ENCODE measurements around the gene UBE2G2. TPM values are rescaled to one million over a fixed set of nuclear protein-coding genes. Genes with fewer than 3 reads are reported as not detected.

The UBE2G2 gene
- total RNA-seq, 4 donors from 2014 or later = 40.8 to 78.0 (median 60.5) TPM

- no peak overlapping the region for H3K27ac ChIP-seq
- WGBS, 2 donors (ENCODE audit: low coverage in 1 of 2) = 55% methylated on average over 8 of the region's 8 CpGs; no CpG with 5 or more reads in 1 of the 2 donors
- H3K4me1 ChIP-seq = no peaks in the 10 kb centered on the region
- intact Hi-C loops (cut with DNase I; ENCODE audit: low total_unique reads) = no loop called here
- no peaks in the 10 kb centered on the region for H3K36me3 ChIP-seq
- no peak overlapping the region for H3K4me3 ChIP-seq
- peaks cover 3 to 5% of the 10 kb centered on the region in 2 donors for H3K9me3 ChIP-seq
- DNase-seq = peak; percentile 80
- no peaks in the 10 kb centered on the region for H3K27me3 ChIP-seq
- in situ Hi-C loops (cut with MboI; ENCODE audit: low pct_ligation_motif_present in 1 of 4, low pct_unique_long_range_greater_than_20kb in 1 of 4, low sequenced_read_pairs in 3 of 4) = no loop called here
- no peak for TF ChIP-seq POLR2A (IDR thresholded peaks at IDR 0.05)
- TF ChIP-seq EP300 (IDR thresholded peaks at IDR 0.05; ENCODE audit: low read depth) = no peak
- TF ChIP-seq POLR2AphosphoS5 (IDR thresholded peaks at IDR 0.05) = no peak
- no peak for TF ChIP-seq CTCF (IDR thresholded peaks at IDR 0.05)
Observed at GRCh38 chr21:44736291-44737004, 65.2 kb downstream of the UBE2G2 start.

GRCh38 chr21:44735821-44736220 is 65.8 kb downstream of the UBE2G2 start:
- DNase-seq = no peak
- Histone ChIP-seq H3K27me3 (no peaks in the 10 kb centered on the region), H3K4me3 (no peak overlapping the region), H3K4me1 (no peaks in the 10 kb centered on the region), H3K9me3 (peaks cover 3 to 5% of the 10 kb centered on the region in 2 donors), H3K36me3 (no peaks in the 10 kb centered on the region), H3K27ac (no peak overlapping the region)
- 74 to 90% methylated on average over 2 to 6 of the region's 6 CpGs for WGBS, 2 donors (ENCODE audit: low coverage in 1 of 2)
- TF ChIP-seq POLR2A (IDR thresholded peaks at IDR 0.05) (no peak), EP300 (IDR thresholded peaks at IDR 0.05; ENCODE audit: low read depth) (no peak)
- in situ Hi-C loops (cut with MboI; ENCODE audit: low pct_ligation_motif_present in 1 of 4, low pct_unique_long_range_greater_than_20kb in 1 of 4, low sequenced_read_pairs in 3 of 4) (no loop called here), intact Hi-C loops (cut with DNase I; ENCODE audit: low total_unique reads) (no loop called here)

GRCh38 chr21:44734841-44735240 is 66.8 kb downstream of the UBE2G2 start:
- Histone ChIP-seq H3K9me3 (peaks cover 3 to 5% of the 10 kb centered on the region in 2 donors), H3K36me3 (no peaks in the 10 kb centered on the region), H3K27me3 (no peaks in the 10 kb centered on the region), H3K27ac (no peak overlapping the region), H3K4me1 (no peaks in the 10 kb centered on the region), H3K4me3 (no peak overlapping the region)
- DNase-seq = no peak
- intact Hi-C loops (cut with DNase I; ENCODE audit: low total_unique reads) (no loop called here), in situ Hi-C loops (cut with MboI; ENCODE audit: low pct_ligation_motif_present in 1 of 4, low pct_unique_long_range_greater_than_20kb in 1 of 4, low sequenced_read_pairs in 3 of 4) (no loop called here)
- WGBS, 2 donors (ENCODE audit: low coverage in 1 of 2) = 90% methylated on average over 16 of the region's 17 CpGs; no CpG with 5 or more reads in 1 of the 2 donors
- TF ChIP-seq CTCF (IDR thresholded peaks at IDR 0.05) = no peak
- no peak for TF ChIP-seq POLR2A (IDR thresholded peaks at IDR 0.05)
- no peak for TF ChIP-seq POLR2AphosphoS5 (IDR thresholded peaks at IDR 0.05)
- no peak for TF ChIP-seq EP300 (IDR thresholded peaks at IDR 0.05; ENCODE audit: low read depth)

- 73% methylated on average over 21 of the region's 21 CpGs; no CpG with 5 or more reads in 1 of the 2 donors for WGBS, 2 donors (ENCODE audit: low coverage in 1 of 2)
- no peak overlapping the region for H3K27ac ChIP-seq
- intact Hi-C loops (cut with DNase I; ENCODE audit: low total_unique reads) = no loop called here
- H3K4me1 ChIP-seq = no peaks in the 10 kb centered on the region
- H3K9me3 ChIP-seq = peaks cover 3 to 5% of the 10 kb centered on the region in 2 donors
- H3K36me3 ChIP-seq = no peaks in the 10 kb centered on the region
- no peak overlapping the region for H3K4me3 ChIP-seq
- in situ Hi-C loops (cut with MboI; ENCODE audit: low pct_ligation_motif_present in 1 of 4, low pct_unique_long_range_greater_than_20kb in 1 of 4, low sequenced_read_pairs in 3 of 4) = no loop called here
- no peaks in the 10 kb centered on the region for H3K27me3 ChIP-seq
- no peak for TF ChIP-seq EP300 (IDR thresholded peaks at IDR 0.05; ENCODE audit: low read depth)
- no peak for TF ChIP-seq CTCF (IDR thresholded peaks at IDR 0.05)
- no peak for TF ChIP-seq POLR2AphosphoS5 (IDR thresholded peaks at IDR 0.05)
- no peak for TF ChIP-seq POLR2A (IDR thresholded peaks at IDR 0.05)
- no peak for DNase-seq
Observed at GRCh38 chr21:44734026-44734745, 67.4 kb downstream of the UBE2G2 start.
